HepG2 (cell line): ENCODE measurements around the gene C20orf141. TPM values are rescaled to one million over a fixed set of nuclear protein-coding genes. Genes with fewer than 3 reads are reported as not detected.

Source experiments
- ARNT2 ChIP-seq: sonication (generic); formaldehyde crosslinking; IDR thresholded peaks from 2 replicates; pipeline ENCODE4 v1.8.0; 2022; ENCODE audit warnings: mild to moderate bottlenecking, low read depth, missing genetic modification reagents, moderate library complexity
- DNMT1 ChIP-seq: sonication (generic); formaldehyde crosslinking; IDR thresholded peaks from 2 replicates; pipeline ENCODE4 v1.5.1; 2020; ENCODE audit warnings: mild to moderate bottlenecking, missing genetic modification reagents
- ESRRA ChIP-seq: sonication (generic); formaldehyde crosslinking; IDR thresholded peaks from 2 replicates; pipeline ENCODE4 v1.5.1; 2020; ENCODE audit warnings: mild to moderate bottlenecking, low read depth, missing genetic modification reagents
- HDAC2 ChIP-seq: sonication (generic); formaldehyde crosslinking; IDR thresholded peaks from 2 replicates; pipeline ENCODE4 v1.4.0; 2020; ENCODE audit warnings: missing genetic modification reagents
- HES4 ChIP-seq: sonication (generic); formaldehyde crosslinking; IDR thresholded peaks from 2 replicates; pipeline ENCODE4 v1.9.0; 2021; ENCODE audit warnings: mild to moderate bottlenecking, missing genetic modification reagents, borderline replicate concordance
- MTERF4 ChIP-seq: sonication (generic); formaldehyde crosslinking; IDR thresholded peaks from 2 replicates; pipeline ENCODE4 v1.8.0; 2023; ENCODE audit warnings: mild to moderate bottlenecking, missing genetic modification reagents
- NBN ChIP-seq: fragments of 450-650 bp; conservative IDR thresholded peaks from 2 replicates; pipeline ENCODE4 v1.6.1; 2017
- NFKB2 ChIP-seq: sonication (generic); formaldehyde crosslinking; IDR thresholded peaks from 2 replicates; pipeline ENCODE4 v1.4.0; 2020; ENCODE audit warnings: missing genetic modification reagents, borderline replicate concordance
- NR3C1 ChIP-seq: sonication (generic); formaldehyde crosslinking; IDR thresholded peaks from 2 replicates; pipeline ENCODE4 v1.4.0; 2020; ENCODE audit warnings: missing genetic modification reagents
- PBX2 ChIP-seq: IDR thresholded peaks from 2 replicates; pipeline ENCODE4 v1.6.1; 2016; ENCODE audit warnings: control low read depth
- SIX4 ChIP-seq: sonication (generic); formaldehyde crosslinking; IDR thresholded peaks from 2 replicates; pipeline ENCODE4 v1.4.0; 2020; ENCODE audit warnings: missing genetic modification reagents
- SMAD3 ChIP-seq: sonication (generic); formaldehyde crosslinking; IDR thresholded peaks from 2 replicates; pipeline ENCODE4 v1.4.0; 2020; ENCODE audit warnings: missing genetic modification reagents
- SYNCRIP ChIP-seq: fragments of 200-400 bp; formaldehyde crosslinking; IDR thresholded peaks from 2 replicates; pipeline ENCODE4 v1.6.1; 2018; ENCODE audit warnings: mild to moderate bottlenecking, low read depth, low read length; ENCODE audit not compliant: insufficient read depth
- ZBTB38 ChIP-seq: sonication (generic); formaldehyde crosslinking; IDR thresholded peaks from 2 replicates; pipeline ENCODE4 v1.5.1; 2020; ENCODE audit warnings: mild to moderate bottlenecking, missing genetic modification reagents
- ZFYVE20 ChIP-seq: sonication (generic); formaldehyde crosslinking; IDR thresholded peaks from 2 replicates; pipeline ENCODE4 v1.8.0; 2023; ENCODE audit warnings: low read depth, mild to moderate bottlenecking, moderate library complexity, missing genetic modification reagents, borderline replicate concordance
- ZNF264 ChIP-seq: sonication (generic); formaldehyde crosslinking; IDR thresholded peaks from 2 replicates; pipeline ENCODE4 v1.4.0; 2020; ENCODE audit warnings: missing genetic modification reagents
- ZNF30 ChIP-seq: sonication (generic); formaldehyde crosslinking; IDR thresholded peaks from 2 replicates; pipeline ENCODE4 v1.5.0; 2020; ENCODE audit warnings: mild to moderate bottlenecking, missing genetic modification reagents
- ZNF354B ChIP-seq: sonication (generic); formaldehyde crosslinking; IDR thresholded peaks from 2 replicates; pipeline ENCODE4 v1.8.0; 2022; ENCODE audit warnings: mild to moderate bottlenecking, missing genetic modification reagents
- ZNF446 ChIP-seq: sonication (generic); formaldehyde crosslinking; IDR thresholded peaks from 2 replicates; pipeline ENCODE4 v1.5.0; 2020; ENCODE audit warnings: mild to moderate bottlenecking, missing genetic modification reagents
- ZNF512B ChIP-seq: sonication (generic); formaldehyde crosslinking; IDR thresholded peaks from 2 replicates; pipeline ENCODE4 v1.5.1; 2020; ENCODE audit warnings: missing genetic modification reagents, mild to moderate bottlenecking, borderline replicate concordance
- ZNF569 ChIP-seq: sonication (generic); formaldehyde crosslinking; IDR thresholded peaks from 2 replicates; pipeline ENCODE4 v1.5.0; 2020; ENCODE audit warnings: mild to moderate bottlenecking, missing genetic modification reagents, moderate library complexity, borderline replicate concordance
- ZNF713 ChIP-seq: sonication (generic); formaldehyde crosslinking; IDR thresholded peaks from 2 replicates; pipeline ENCODE4 v1.4.0; 2020; ENCODE audit warnings: mild to moderate bottlenecking, missing genetic modification reagents
- ZNF775 ChIP-seq: sonication (generic); formaldehyde crosslinking; IDR thresholded peaks from 2 replicates; pipeline ENCODE4 v1.4.0; 2020; ENCODE audit warnings: missing genetic modification reagents, mild to moderate bottlenecking, moderate library complexity, borderline replicate concordance
- ZNF792 ChIP-seq: IDR thresholded peaks from 2 replicates; pipeline ENCODE4 v1.6.1; 2016
- polyA plus RNA-seq, 8 experiments: library from polyadenylated mRNA; depleted of rRNA in 3 of 8; stranded (reverse) in 7 of 8; unstranded in 1 of 8; fragments of >200 nt; fragmentation: Illumina TruSeq in 4 of 8; extraction: Trizol in 4 of 8; gene quantifications; 2 replicates each; pipeline versions ENCODE4 v1.2.1 to v1.2.3, GENCODE V29; 2011 to 2016; ENCODE audit warnings: low read depth in 4 of 8, missing spikeins in 1 of 8, mixed read lengths in 1 of 8; ENCODE audit not compliant: insufficient read depth in 1 of 8
- total RNA-seq, 5 experiments: library from RNA; depleted of rRNA; stranded (reverse); fragments of >200 nt; fragmentation: Illumina TruSeq; extraction: Trizol; gene quantifications; 2 replicates each; pipeline ENCODE4 v1.2.3, GENCODE V29; 2016; ENCODE audit warnings: low read depth in 1 of 5

C20orf141 gene
- total and polyA plus RNA-seq, 2 of the 13 experiments (the other 11 are each of a cell fraction or from before 2014, with no cell fraction given), result not detected

GRCh38 chr20:2840967-2841531, 26.3 kb downstream of the C20orf141 start (continued):
- 0 out of 2 replicates have a peak, but pooled peaks have one; percentile 7 for TF ChIP-seq SIX4 (CRISPR knock-in tag)
- TF ChIP-seq NBN, result no peak
- TF ChIP-seq NFKB2 (CRISPR knock-in tag), result no peak; the same call in 1 of the 2 replicates
- 0 out of 2 replicates have a peak, but pooled peaks have one; percentile 8 for TF ChIP-seq DNMT1 (CRISPR knock-in tag)
- TF ChIP-seq HDAC2 (CRISPR knock-in tag), result no peak; the same call in none of the 2 replicates
- TF ChIP-seq SMAD3 (CRISPR knock-in tag), result no peak
- TF ChIP-seq PBX2 (CRISPR knock-in tag), result no peak
- TF ChIP-seq ZNF354B (CRISPR knock-in tag), result peak; percentile 9; the same call in 1 of the 2 replicates
- TF ChIP-seq ZBTB38, result no peak
- no peak for TF ChIP-seq ZNF512B (CRISPR knock-in tag)
- no peak for TF ChIP-seq ZNF713 (CRISPR knock-in tag)
- TF ChIP-seq ZNF792, result no peak
- no peak; the same call in 1 of the 2 replicates for TF ChIP-seq ESRRA (CRISPR knock-in tag)
- no peak for TF ChIP-seq ZNF569 (CRISPR knock-in tag)
- no peak for TF ChIP-seq SYNCRIP
- no peak for TF ChIP-seq NR3C1 (CRISPR knock-in tag)
- TF ChIP-seq ARNT2 (CRISPR knock-in tag), result no peak
- TF ChIP-seq ZNF775 (CRISPR knock-in tag), result 0 out of 2 replicates have a peak, but pooled peaks have one; percentile 63
- no peak for TF ChIP-seq ZNF30 (CRISPR knock-in tag)
- TF ChIP-seq ZNF446, result 0 out of 2 replicates have a peak, but pooled peaks have one; percentile 42
- TF ChIP-seq MTERF4 (CRISPR knock-in tag), result 0 out of 2 replicates have a peak, but pooled peaks have one; percentile 36
- no peak for TF ChIP-seq HES4 (CRISPR knock-in tag)
- 0 out of 2 replicates have a peak, but pooled peaks have one; percentile 20 for TF ChIP-seq ZNF264
- no peak for TF ChIP-seq ZFYVE20 (CRISPR knock-in tag)
